Transverse colon (tissue), 3 donors: ENCODE measurements around the gene TRANK1.

Source experiments
- EP300 ChIP-seq: sonication (generic); formaldehyde crosslinking; IDR thresholded peaks from one replicate; pipeline ENCODE4 v1.6.1; 2017; ENCODE audit warnings: antibody characterized with exemption, low read depth
- TF ChIP-seq, protein P1 (sequence below), 5 experiments: fragments of 200-600 bp in 3 of 5; fragments of 450-650 bp in 2 of 5; sonication (generic) in 3 of 5; IDR thresholded peaks; 1 replicate in 2 of 5; 2 replicates in 3 of 5; pipeline ENCODE4 v1.5.1; 2016 to 2017; ENCODE audit warnings: antibody characterized with exemption in 5 of 5, inconsistent platforms in 3 of 5, mild to moderate bottlenecking in 2 of 5, moderate library complexity in 1 of 5

- TF ChIP-seq EP300 = no peak
- TF ChIP-seq, protein P1, sequence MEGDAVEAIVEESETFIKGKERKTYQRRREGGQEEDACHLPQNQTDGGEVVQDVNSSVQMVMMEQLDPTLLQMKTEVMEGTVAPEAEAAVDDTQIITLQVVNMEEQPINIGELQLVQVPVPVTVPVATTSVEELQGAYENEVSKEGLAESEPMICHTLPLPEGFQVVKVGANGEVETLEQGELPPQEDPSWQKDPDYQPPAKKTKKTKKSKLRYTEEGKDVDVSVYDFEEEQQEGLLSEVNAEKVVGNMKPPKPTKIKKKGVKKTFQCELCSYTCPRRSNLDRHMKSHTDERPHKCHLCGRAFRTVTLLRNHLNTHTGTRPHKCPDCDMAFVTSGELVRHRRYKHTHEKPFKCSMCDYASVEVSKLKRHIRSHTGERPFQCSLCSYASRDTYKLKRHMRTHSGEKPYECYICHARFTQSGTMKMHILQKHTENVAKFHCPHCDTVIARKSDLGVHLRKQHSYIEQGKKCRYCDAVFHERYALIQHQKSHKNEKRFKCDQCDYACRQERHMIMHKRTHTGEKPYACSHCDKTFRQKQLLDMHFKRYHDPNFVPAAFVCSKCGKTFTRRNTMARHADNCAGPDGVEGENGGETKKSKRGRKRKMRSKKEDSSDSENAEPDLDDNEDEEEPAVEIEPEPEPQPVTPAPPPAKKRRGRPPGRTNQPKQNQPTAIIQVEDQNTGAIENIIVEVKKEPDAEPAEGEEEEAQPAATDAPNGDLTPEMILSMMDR (IDR thresholded peaks at IDR 0.05) = no peak
Observed at GRCh38 chr3:36989568-36989967, 44.7 kb upstream of the TRANK1 start.
